ENCODE measurements around the gene PLAAT3. TPM values are rescaled to one million over a fixed set of nuclear protein-coding genes. Genes with fewer than 3 reads are reported as not detected.
A peak's percentile ranks its signal among the peaks of the same experiment; 100 is the strongest.

Gene PLAAT3
- total and polyA plus RNA-seq, 2 of the 8 experiments (the other 6 are each of a cell fraction or from before 2014, with no cell fraction given) = 109 to 190 TPM

- Histone ChIP-seq H3K27me3 (replicated peaks in 1 of 4; ENCODE audit: control insufficient read depth in 3 of 4, extremely low read depth in 1 of 4, insufficient read depth in 3 of 4, low read length in 3 of 4) (no peaks in the 10 kb centered on the region), H2BK120ac (replicated peaks; ENCODE audit: low read depth, low read length) (no peak overlapping the region), H3K4me1 (replicated peaks in 1 of 4; ENCODE audit: control insufficient read depth in 3 of 4, insufficient read depth in 4 of 4, low read length in 3 of 4) (peaks cover 12 to 31% (median 15%) of the 10 kb centered on the region in 4 experiments), H2BK12ac (ENCODE audit: low read depth, low read length) (peak overlapping the region; percentile 55), H4K8ac (ENCODE audit: extremely low read depth, insufficient read depth, low read length) (no peak overlapping the region), H3K27ac (ENCODE audit: low read depth, low read length) (no peak overlapping the region), H3K4ac (replicated peaks; ENCODE audit: insufficient read length, low read depth, low read length) (peak overlapping the region; percentile 7), H3K9me3 (ENCODE audit: insufficient read depth in 2 of 2, low read depth in 1 of 2, low read length in 1 of 2) (no peaks in the 10 kb centered on the region), H2AK5ac (ENCODE audit: low read depth, low read length) (peak overlapping the region; percentile 84; the same call in 1 of the 2 replicates), H2BK5ac (ENCODE audit: low read depth, low read length) (peak overlapping the region; percentile 89; the same call in 1 of the 2 replicates), H3K4me2 (ENCODE audit: insufficient read depth in 1 of 2, low read depth in 2 of 2, low read length in 2 of 2) (peak overlapping the region; percentile 57 to 64), H3K23ac (ENCODE audit: insufficient read length) (no peak overlapping the region), H2BK20ac (ENCODE audit: low read length) (peak overlapping the region; percentile 100; the same call in 1 of the 2 replicates), H4K91ac (replicated peaks; ENCODE audit: insufficient read length, low read length) (peak overlapping the region; percentile 22), H3K18ac (ENCODE audit: extremely low read depth, low read length) (peak overlapping the region; percentile 64; the same call in 1 of the 2 replicates), H3K36me3 (ENCODE audit: control insufficient read depth in 2 of 4, insufficient read depth in 4 of 4, low read length in 3 of 4) (no peaks in the 10 kb centered on the region), H3K79me2 (ENCODE audit: control insufficient read depth in 1 of 2, insufficient read depth in 2 of 2, low read length in 2 of 2) (peaks cover 12 to 67% of the 10 kb centered on the region in 2 experiments), H2BK15ac (ENCODE audit: low read length) (peak overlapping the region; percentile 55; the same call in 1 of the 2 replicates), H3K14ac (ENCODE audit: insufficient read length) (no peak overlapping the region), H3K79me1 (ENCODE audit: low read depth, low read length) (peaks cover 14% of the 10 kb centered on the region; the same call in 1 of the 2 replicates), H3K9ac (replicated peaks in 1 of 4; ENCODE audit: extremely low read depth in 1 of 4, low read depth in 3 of 4, low read length in 3 of 4) (no peak overlapping the region), H2AFZ (ENCODE audit: low read length) (no peak overlapping the region), H3K23me2 (ENCODE audit: low read depth, low read length) (peaks cover 7% of the 10 kb centered on the region; the same call in 1 of the 2 replicates), H3K56ac (replicated peaks; ENCODE audit: insufficient read length, low read depth, low read length) (no peak overlapping the region), H4K20me1 (replicated peaks in 1 of 2; ENCODE audit: control insufficient read depth in 1 of 2, insufficient read depth in 2 of 2, low read length in 2 of 2) (no peaks in the 10 kb centered on the region), H4K5ac (ENCODE audit: insufficient read length, low read depth, low read length) (no peak overlapping the region), H3K4me3 (ENCODE audit: extremely low read depth in 1 of 4, insufficient read depth in 2 of 4, low read depth in 3 of 4, low read length in 4 of 4) (peak overlapping the region in 3 of 4 experiments; percentile 2 to 39 (median 4); a peak in 5 of 8 replicates)
- POLR2A ChIA-PET (ENCODE audit: partially characterized antibody) = interaction anchor here (0.7 kb wide), 1 partner anchor 18 kb away, joined by 3 read pairs; no protein-coding TSS in a partner anchor
- CTCF ChIA-PET (ENCODE audit: partially characterized antibody) = no interaction called here
- 19% methylated on average over 14 of the region's 14 CpGs; no CpG with 5 or more reads in 1 of the 2 experiments for WGBS, 2 experiments (ENCODE audit: extremely low coverage in 1 of 2, insufficient coverage in 1 of 2, insufficient read length in 1 of 2, insufficient replicate concordance in 2 of 2, low coverage in 1 of 2, low lambda C conversion rate in 2 of 2, missing lambda C conversion rate in 1 of 2)
- peak; percentile 50 for FAIRE-seq
- DNase-seq (ENCODE audit: low read depth in 1 of 2, low spot score in 2 of 2) = peak; percentile 57 to 60
- TF ChIP-seq POLR2AphosphoS5 (IDR thresholded peaks at IDR 0.05; ENCODE audit: low read depth, low read length) (no peak), KDM5A (IDR thresholded peaks at IDR 0.05; ENCODE audit: low read length) (no peak), POLR2A (IDR thresholded peaks at IDR 0.05; ENCODE audit: control extremely low read depth in 1 of 2, low read depth in 2 of 2, low read length in 2 of 2) (no peak), RXRA (IDR thresholded peaks at IDR 0.05; ENCODE audit: insufficient read depth, low read depth, low read length) (no peak), CTBP2 (IDR thresholded peaks at IDR 0.05; ENCODE audit: borderline replicate concordance, insufficient read depth, insufficient read length, low read length) (no peak), KDM4A (IDR thresholded peaks at IDR 0.05; ENCODE audit: low read depth, low read length, severe bottlenecking) (no peak), ASH2L (IDR thresholded peaks at IDR 0.05; ENCODE audit: low read length) (no peak), TAF7 (optimal IDR thresholded peaks at IDR 0.05; ENCODE audit: borderline replicate concordance, low read depth, low read length) (no peak)
- TF ChIP-seq, protein P1, sequence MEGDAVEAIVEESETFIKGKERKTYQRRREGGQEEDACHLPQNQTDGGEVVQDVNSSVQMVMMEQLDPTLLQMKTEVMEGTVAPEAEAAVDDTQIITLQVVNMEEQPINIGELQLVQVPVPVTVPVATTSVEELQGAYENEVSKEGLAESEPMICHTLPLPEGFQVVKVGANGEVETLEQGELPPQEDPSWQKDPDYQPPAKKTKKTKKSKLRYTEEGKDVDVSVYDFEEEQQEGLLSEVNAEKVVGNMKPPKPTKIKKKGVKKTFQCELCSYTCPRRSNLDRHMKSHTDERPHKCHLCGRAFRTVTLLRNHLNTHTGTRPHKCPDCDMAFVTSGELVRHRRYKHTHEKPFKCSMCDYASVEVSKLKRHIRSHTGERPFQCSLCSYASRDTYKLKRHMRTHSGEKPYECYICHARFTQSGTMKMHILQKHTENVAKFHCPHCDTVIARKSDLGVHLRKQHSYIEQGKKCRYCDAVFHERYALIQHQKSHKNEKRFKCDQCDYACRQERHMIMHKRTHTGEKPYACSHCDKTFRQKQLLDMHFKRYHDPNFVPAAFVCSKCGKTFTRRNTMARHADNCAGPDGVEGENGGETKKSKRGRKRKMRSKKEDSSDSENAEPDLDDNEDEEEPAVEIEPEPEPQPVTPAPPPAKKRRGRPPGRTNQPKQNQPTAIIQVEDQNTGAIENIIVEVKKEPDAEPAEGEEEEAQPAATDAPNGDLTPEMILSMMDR (IDR thresholded peaks at IDR 0.05; ENCODE audit: control extremely low read depth in 1 of 3, insufficient read depth in 1 of 3, low read depth in 1 of 3, low read length in 3 of 3) = peak in 1 of 3 experiments; percentile 1; a peak in 1 of 4 replicates
These were observed 3.4 kb downstream of the PLAAT3 start for GRCh38 chr11:63610604-63611394.
